ENCODE data around the gene SORD.

DNA sequence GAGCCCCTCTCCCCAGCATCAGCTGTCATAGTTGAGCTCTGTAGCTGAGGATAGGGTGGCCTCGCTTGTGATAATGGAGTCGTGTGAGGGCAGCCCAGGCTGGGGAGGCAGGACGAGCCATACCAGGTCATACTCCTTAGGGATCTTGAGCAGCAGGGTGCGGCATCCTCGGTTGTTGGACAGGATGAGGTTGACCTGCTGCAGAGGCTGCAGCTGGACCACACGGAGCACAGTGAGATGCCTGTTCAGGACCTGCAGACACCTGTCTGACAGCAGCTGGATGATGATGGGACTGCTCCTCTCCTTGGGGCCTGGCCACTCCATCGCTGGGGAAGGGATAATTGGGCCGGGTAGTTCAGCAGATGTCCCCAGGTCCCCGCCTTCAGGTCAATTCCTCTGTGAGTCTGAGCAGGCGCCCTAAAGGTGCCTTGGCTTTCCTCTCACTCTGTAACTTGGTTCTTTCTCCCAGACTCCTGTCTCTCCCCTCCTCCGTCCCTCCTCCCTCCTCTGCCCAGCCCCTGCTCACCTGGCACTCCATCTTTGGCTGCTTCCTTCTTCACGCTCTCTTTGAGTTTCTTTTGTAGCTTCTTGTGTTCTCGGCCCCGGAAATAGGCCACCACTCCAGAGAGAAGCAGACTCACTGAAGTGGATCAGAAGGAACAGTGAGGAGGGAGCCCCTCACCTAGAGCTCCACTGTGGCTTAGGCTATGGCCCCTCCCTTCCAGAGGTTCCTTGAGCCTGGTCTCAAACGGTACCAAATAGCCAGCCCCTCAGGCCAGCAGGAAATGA is 83.2 kb downstream of the SORD start:
- TF ChIP-seq TCF3 (IDR thresholded peaks at IDR 0.05; ENCODE audit: borderline replicate concordance, insufficient read depth, low read depth, low read length) (no peak), EP300 (IDR thresholded peaks at IDR 0.05; ENCODE audit: borderline replicate concordance in 1 of 2, control insufficient read depth in 1 of 2, low read depth in 2 of 2, low read length in 2 of 2) (no peak), NFIC (IDR thresholded peaks at IDR 0.05; ENCODE audit: low read depth, low read length) (no peak), RFX5 (IDR thresholded peaks at IDR 0.05; ENCODE audit: low read depth, low read length) (no peak), POLR2A (IDR thresholded peaks at IDR 0.05; ENCODE audit: low read depth, low read length) (no peak)
- TF ChIP-seq, protein P1, sequence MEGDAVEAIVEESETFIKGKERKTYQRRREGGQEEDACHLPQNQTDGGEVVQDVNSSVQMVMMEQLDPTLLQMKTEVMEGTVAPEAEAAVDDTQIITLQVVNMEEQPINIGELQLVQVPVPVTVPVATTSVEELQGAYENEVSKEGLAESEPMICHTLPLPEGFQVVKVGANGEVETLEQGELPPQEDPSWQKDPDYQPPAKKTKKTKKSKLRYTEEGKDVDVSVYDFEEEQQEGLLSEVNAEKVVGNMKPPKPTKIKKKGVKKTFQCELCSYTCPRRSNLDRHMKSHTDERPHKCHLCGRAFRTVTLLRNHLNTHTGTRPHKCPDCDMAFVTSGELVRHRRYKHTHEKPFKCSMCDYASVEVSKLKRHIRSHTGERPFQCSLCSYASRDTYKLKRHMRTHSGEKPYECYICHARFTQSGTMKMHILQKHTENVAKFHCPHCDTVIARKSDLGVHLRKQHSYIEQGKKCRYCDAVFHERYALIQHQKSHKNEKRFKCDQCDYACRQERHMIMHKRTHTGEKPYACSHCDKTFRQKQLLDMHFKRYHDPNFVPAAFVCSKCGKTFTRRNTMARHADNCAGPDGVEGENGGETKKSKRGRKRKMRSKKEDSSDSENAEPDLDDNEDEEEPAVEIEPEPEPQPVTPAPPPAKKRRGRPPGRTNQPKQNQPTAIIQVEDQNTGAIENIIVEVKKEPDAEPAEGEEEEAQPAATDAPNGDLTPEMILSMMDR (IDR thresholded peaks at IDR 0.05 in 2 of 3, conservative IDR thresholded peaks at IDR 0.05 in 1 of 3; ENCODE audit: control insufficient read depth in 2 of 3, extremely low read depth in 1 of 3, insufficient read depth in 1 of 3, low read depth in 3 of 3, low read length in 3 of 3) = no peak
- TF ChIP-seq, protein P2, sequence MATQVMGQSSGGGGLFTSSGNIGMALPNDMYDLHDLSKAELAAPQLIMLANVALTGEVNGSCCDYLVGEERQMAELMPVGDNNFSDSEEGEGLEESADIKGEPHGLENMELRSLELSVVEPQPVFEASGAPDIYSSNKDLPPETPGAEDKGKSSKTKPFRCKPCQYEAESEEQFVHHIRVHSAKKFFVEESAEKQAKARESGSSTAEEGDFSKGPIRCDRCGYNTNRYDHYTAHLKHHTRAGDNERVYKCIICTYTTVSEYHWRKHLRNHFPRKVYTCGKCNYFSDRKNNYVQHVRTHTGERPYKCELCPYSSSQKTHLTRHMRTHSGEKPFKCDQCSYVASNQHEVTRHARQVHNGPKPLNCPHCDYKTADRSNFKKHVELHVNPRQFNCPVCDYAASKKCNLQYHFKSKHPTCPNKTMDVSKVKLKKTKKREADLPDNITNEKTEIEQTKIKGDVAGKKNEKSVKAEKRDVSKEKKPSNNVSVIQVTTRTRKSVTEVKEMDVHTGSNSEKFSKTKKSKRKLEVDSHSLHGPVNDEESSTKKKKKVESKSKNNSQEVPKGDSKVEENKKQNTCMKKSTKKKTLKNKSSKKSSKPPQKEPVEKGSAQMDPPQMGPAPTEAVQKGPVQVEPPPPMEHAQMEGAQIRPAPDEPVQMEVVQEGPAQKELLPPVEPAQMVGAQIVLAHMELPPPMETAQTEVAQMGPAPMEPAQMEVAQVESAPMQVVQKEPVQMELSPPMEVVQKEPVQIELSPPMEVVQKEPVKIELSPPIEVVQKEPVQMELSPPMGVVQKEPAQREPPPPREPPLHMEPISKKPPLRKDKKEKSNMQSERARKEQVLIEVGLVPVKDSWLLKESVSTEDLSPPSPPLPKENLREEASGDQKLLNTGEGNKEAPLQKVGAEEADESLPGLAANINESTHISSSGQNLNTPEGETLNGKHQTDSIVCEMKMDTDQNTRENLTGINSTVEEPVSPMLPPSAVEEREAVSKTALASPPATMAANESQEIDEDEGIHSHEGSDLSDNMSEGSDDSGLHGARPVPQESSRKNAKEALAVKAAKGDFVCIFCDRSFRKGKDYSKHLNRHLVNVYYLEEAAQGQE (IDR thresholded peaks at IDR 0.05; ENCODE audit: low read depth, low read length) = no peak

Measured in GM12878 (cell line).